WI38 (cell line): ENCODE results near the gene JPH2.

Experiments used
- H3K4me3 ChIP-seq: 2 replicates; pipeline ENCODE4 v1.5.1; 2011; ENCODE audit warnings: low read depth, mild to moderate bottlenecking, control low read depth, low read length
- TF ChIP-seq, protein P1 (sequence below): IDR thresholded peaks from 2 replicates; pipeline ENCODE4 v1.5.1; 2012; ENCODE audit warnings: low read depth, mild to moderate bottlenecking, control low read depth, low read length

Gene JPH2

DNA sequence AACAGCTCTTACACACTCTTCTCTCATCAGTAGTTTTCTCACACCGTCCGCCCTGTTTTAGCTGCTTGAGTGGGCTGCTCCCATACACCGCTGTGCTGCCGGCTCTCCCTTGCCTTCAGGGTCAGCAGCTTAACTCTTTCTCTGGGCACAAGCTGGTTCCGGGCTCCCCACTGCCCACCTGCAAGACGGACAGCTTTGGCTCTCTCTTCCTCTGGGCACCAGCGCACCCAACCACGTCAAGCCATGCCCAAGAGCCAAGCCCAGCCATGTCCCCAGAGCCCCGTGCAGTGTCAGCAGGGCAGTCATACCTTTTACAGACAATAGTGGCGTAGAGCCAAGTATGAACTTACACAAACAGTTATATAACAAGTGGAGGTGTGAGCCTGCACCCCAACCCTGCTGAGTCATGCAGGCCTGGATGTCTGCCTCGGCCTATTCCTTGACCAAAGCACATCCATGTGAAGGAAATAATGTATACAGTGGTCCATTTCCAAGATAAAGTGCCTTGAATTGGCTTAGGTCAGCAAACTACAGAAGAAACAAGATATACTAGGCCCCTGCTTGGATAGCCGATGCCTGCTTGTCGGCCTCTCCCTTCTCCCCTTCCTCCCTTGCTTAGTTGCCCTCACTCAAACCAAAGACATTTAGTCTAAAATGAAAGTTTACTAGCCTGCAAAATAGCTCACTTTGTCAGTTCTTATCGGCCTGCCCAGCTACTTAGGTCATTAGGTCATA lies 89.3 kb downstream of the JPH2 start:
- TF ChIP-seq, protein P1, sequence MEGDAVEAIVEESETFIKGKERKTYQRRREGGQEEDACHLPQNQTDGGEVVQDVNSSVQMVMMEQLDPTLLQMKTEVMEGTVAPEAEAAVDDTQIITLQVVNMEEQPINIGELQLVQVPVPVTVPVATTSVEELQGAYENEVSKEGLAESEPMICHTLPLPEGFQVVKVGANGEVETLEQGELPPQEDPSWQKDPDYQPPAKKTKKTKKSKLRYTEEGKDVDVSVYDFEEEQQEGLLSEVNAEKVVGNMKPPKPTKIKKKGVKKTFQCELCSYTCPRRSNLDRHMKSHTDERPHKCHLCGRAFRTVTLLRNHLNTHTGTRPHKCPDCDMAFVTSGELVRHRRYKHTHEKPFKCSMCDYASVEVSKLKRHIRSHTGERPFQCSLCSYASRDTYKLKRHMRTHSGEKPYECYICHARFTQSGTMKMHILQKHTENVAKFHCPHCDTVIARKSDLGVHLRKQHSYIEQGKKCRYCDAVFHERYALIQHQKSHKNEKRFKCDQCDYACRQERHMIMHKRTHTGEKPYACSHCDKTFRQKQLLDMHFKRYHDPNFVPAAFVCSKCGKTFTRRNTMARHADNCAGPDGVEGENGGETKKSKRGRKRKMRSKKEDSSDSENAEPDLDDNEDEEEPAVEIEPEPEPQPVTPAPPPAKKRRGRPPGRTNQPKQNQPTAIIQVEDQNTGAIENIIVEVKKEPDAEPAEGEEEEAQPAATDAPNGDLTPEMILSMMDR, result no peak
- no peak overlapping the region for H3K4me3 ChIP-seq

DNA sequence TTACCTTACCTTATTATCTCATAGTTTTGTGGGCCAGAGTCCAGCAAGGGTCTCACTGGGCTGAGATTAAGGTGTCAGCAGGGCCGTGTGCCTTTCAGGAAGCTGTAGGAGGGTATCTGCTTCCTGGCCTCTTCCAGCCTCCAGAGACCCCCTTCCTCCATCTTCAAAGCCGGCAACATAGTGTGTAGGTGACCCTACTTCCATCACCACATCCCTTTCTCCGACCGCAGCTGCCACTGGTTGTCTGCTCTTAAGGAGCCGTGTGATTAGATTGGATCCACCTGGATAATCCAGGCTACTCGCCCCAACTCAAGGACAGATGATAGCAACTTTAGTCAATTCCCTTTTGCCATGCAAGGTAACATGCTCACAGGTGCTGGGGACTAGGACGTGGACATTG lies 91.2 kb downstream of the JPH2 start:
- H3K4me3 ChIP-seq, result no peak overlapping the region

DNA sequence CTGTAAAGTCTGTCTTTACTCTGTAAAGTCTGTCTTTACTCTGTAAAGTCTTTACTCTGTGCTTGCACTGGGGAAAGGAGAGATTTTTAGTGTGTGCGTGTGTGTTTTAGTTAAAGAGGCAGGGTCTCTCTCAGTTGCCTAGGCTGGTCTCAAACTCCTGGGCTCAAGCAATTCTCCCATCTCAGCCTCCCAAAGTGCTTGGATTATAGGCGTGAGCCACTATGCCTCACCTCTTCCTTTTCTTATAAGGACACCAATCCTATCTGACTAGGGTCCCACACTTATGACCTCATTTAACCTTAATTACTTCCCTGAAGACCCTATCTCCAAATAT lies 93.8 kb downstream of the JPH2 start:
- H3K4me3 ChIP-seq, result no peak overlapping the region
- TF ChIP-seq, protein P1, result no peak

More for the DNA sequence above, 91.2 kb downstream of the JPH2 start:
- TF ChIP-seq, protein P1, result no peak

DNA sequence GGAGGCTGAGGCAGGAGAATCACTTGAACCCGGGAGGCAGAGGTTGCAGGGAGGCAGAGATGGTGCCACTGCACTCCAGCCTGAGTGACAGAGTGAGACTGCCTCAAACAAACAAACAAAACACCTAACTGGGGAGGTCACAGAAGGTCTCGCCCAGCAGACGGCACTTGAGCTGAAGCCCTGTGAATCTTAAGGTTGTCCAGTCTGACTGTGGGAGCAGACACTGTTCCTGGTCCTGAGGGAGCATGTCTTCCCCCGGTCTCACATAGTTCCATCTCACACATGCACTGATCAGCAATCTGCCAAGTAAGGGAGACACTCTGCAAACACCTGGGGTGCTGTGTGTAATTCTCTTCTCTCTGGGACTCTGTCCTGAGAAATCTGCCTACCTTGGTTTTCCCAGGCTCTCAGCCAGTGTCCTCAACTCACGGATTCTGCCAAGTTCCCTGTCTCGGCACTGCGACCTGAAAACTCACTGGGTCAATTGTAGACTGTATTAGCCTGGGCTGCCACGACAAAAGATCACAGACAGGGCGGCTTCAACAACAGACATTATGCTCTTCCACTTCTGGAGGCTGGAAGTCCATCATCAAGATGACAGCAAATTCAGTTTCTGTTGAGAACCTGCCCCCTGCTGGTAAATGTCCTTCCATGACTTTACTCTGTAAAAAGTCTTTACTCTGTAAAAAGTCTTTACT lies 94.3 kb downstream of the JPH2 start:
- no peak overlapping the region for H3K4me3 ChIP-seq
- TF ChIP-seq, protein P1, result no peak; the same call in 1 of the 2 replicates

DNA sequence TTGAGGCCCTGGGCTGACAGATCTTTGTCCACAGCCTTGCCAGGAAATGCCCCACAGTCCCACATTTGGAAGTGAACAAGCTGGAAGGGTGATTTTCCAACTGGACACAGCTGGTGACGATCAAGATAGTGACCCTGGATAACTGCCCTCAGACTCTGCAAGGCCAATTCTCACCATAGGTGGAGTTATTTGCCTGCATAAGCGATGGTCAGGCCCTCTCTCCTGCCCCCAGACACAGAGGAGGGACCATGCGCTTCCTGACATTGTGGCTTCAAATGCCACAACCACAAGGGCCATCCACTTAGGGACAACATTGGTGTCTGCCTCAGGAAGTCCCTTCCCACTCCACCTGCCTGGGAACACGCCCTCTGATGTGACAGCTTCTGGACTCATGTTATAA lies 96.0 kb downstream of the JPH2 start:
- no peak overlapping the region for H3K4me3 ChIP-seq
- TF ChIP-seq, protein P1, result no peak

DNA sequence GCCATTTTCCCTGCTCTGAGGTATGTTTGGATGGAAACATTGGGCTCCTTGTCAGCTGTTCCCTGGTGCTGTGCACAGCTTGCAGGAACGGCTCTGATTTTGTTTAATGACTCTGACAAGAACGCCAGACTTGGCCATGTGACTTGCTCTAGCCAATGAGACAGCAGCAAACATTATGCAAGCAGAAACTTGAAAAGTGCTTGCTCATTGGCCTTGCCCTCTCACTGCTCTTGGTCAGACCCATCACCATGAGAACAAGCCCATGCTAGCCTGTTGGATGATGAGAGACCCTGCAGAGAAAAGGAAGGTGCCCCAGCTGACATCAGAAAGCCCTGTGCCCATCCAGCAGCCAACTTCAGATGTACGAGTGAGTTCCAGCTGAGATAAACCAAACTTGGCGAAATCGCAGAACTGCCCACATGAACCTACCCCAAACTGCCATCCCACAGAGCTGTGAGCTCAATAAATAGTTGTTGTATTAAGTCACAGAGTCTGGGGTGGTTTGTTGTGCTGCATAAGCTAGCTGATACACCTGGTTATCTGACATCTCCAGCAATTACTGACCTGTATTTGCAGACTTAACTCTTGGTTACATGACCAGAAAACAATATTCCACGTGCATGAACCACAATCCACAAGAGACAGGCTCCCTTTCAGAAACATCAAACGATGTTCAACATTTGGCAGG lies 96.9 kb downstream of the JPH2 start:
- no peak overlapping the region for H3K4me3 ChIP-seq
- TF ChIP-seq, protein P1, result no peak

DNA sequence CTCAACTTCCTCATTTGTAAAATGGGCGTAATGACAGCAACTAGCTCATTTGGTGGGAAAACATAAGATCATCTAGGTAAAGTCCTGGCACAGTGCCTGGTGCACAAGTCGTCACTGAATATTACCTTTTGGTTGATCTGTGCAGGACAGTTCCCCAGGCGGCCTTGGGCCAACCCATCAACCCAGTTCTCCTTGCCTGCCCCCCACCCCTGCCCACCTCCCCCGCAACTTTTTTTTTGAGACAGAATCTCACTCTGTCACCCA lies 99.2 kb downstream of the JPH2 start:
- H3K4me3 ChIP-seq, result no peak overlapping the region
- TF ChIP-seq, protein P1, result no peak
